Heart right ventricle (tissue), 16 donors: ENCODE measurements around the gene BAHD1. TPM values are rescaled to one million over a fixed set of nuclear protein-coding genes. Genes with fewer than 3 reads are reported as not detected.

ENCODE experiments used
- ATAC-seq, 8 donors: fragments of 200-7000 bp; cut with Tn5 transposase; one replicate each; pipeline ENCODE4 v1.9.1; 2020; ENCODE audit warnings: mild to moderate bottlenecking in 8 of 8, moderate library complexity in 8 of 8, moderate number of reproducible peaks in 1 of 8
- DNase-seq, 2 donors: peaks; one replicate each; pipeline ENCODE4 v3.0.0-alpha.2; 2020
- H3K27ac ChIP-seq, 10 donors: fragments of 200-600 bp; sonication (generic) in 2 of 10; one replicate each; pipeline versions ENCODE4 v1.5.0 to v1.8.0; 2020 to 2022; ENCODE audit warnings: mild to moderate bottlenecking in 3 of 10
- H3K27me3 ChIP-seq, 7 donors: fragments of 200-600 bp; one replicate each; pipeline ENCODE4 v1.8.0; 2021 to 2022; ENCODE audit warnings: mild to moderate bottlenecking in 2 of 7
- H3K36me3 ChIP-seq, 9 donors: fragments of 200-600 bp; sonication (generic) in 1 of 9; one replicate each; pipeline versions ENCODE4 v1.5.0 to v1.8.0; 2020 to 2022; ENCODE audit warnings: mild to moderate bottlenecking in 2 of 9
- H3K4me1 ChIP-seq, 9 donors: fragments of 200-600 bp; sonication (generic) in 1 of 9; one replicate each; pipeline versions ENCODE4 v1.5.0 to v1.8.0; 2020 to 2022; ENCODE audit warnings: mild to moderate bottlenecking in 4 of 9
- H3K4me3 ChIP-seq, 10 donors: fragments of 200-600 bp; sonication (generic) in 2 of 10; one replicate each; pipeline versions ENCODE4 v1.5.0 to v1.8.0; 2020 to 2022; ENCODE audit warnings: mild to moderate bottlenecking in 7 of 10, moderate library complexity in 2 of 10
- H3K9me3 ChIP-seq, 11 donors: fragments of 200-600 bp in 10 of 11; sonication (generic) in 2 of 11; one replicate each; pipeline versions ENCODE4 v1.5.0 to v1.8.0; 2013 to 2022; ENCODE audit warnings: mild to moderate bottlenecking in 2 of 11, control low read depth in 1 of 11, moderate library complexity in 1 of 11
- WGBS, 2 donors: extraction: QIAGEN DNeasy Blood & Tissue Kit; methylation state at CpG; one replicate each; pipeline ENCODE4 v1.1.7; 2013; ENCODE audit warnings: inconsistent platforms in 1 of 2; 5-methylcytosine and 5-hydroxymethylcytosine counted together
- intact Hi-C, 10 donors: fragments of 100-400 bp; cut with DNase I; formaldehyde crosslinking; loops; one replicate each; pipeline versions ENCODE4 v1.11.1 to v1.14.2; 2022
- polyA plus RNA-seq, 2 donors: library from polyadenylated mRNA; stranded (reverse); fragments of 200-250 nt; gene quantifications; one replicate each; pipeline ENCODE4 v1.2.3, GENCODE V29; 2013
- total RNA-seq, 10 donors: library from RNA; stranded (reverse); fragmentation: NEBNext Ultra II Directional in 3 of 10; extraction: Animal tissue kit (Norgen Biotek cat#: 25700) in 3 of 10; gene quantifications; one replicate each; pipeline versions ENCODE4 v1.2.1 to v1.2.4, GENCODE V29; 2021 to 2023
- TF ChIP-seq, protein P1 (sequence below), 9 donors: fragments of 200-600 bp; sonication (generic) in 2 of 9; IDR thresholded peaks; one replicate each; pipeline versions ENCODE4 v1.5.0 to v1.8.0; 2021 to 2022; ENCODE audit warnings: antibody characterized with exemption in 9 of 9, mild to moderate bottlenecking in 5 of 9, moderate library complexity in 1 of 9
- donor health status: Arrhythmogenic right ventricular cardiomyopathy.
- donor health status: ischemic (EF 13 %, LVEDD 7.1; RV severe dilation, severe dysfunction).
- donor health status: healthy with polysubstance abuse.
- donor health status: DM: no; HTN: yes; CAD: no.
- donor health status: DM: no; HTN: no; CAD: no.
- donor health status: ischemic (EF 25% LVEDD 6.9; RV normal size, moderate dysfunction).
- donor health status: ischemic (EF 25% LVEDD 5.7; RV mildly dilated, moderate dysfunction).
- donor health status: healthy.
- donor health status: DM: yes; HTN: yes; CAD: no.
- donor health status: Ischemic cardiomyopathy.
- donor health status: ischemic (EF 35%, LVEDD 5.7; RV mildly dilated, moderate dysfunction).
- donor health status: nonischemic (EF 11% LVEDD 7.7; RV severe dilation, severe dysfunction).
- donor health status: DM: yes; HTN: yes; CAD: no.
- donor health status: PGD.
- donor health status: ischemic (EF 29% LVEDD 5.4; RV normal size, mild dysfunction).
- donor health status: nonischemic (EF 23%, LVEDD 6.1; RV moderate dilation, normal function).

BAHD1 gene
- total and polyA plus RNA-seq, 12 donors, result 8.9 to 17.8 (median 15.8) TPM

DNA sequence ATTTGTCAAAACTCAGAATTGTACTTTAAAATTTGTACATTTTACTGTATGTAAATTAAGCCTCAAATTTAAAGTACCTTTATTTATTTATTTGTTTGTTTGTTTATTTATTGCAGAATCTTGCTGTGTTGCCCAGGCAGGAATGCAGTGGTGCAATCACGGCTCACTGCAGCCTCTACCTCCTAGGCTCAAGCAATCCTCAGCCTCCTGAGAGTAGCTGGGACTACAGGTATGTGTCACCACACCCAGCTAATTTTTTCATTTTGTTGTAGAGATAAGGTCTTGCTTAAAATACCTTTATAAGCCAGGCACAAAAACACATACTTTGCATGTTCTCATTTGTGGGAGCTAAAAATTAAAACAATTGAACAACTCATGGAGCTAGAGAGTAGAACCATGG lies 67.5 kb downstream of the BAHD1 start:
- no peaks in the 10 kb centered on the region for H3K9me3 ChIP-seq

DNA sequence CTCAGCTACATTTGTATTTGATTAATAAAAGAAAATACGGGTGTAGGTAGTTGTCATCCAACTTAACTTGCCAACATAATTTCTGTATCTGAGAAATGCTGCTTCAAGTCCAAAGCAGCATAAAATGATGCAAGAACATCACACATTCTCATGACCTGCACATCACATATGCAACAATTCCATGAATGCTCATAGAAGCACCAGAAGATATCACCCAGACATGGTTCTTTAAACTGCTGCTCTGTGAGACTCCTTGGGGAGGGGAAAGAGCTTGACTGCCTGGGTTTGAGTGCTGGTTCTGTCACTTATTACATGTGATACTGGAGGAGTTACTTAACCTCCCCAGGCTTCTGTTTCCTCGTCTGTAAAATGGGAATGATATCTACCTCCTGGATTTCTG lies 69.4 kb downstream of the BAHD1 start:
- H3K4me3 ChIP-seq, result no peak overlapping the region
- H3K27me3 ChIP-seq, result peaks cover 0 to 65% (median 0%) of the 10 kb centered on the region in 7 donors
- ATAC-seq, result no peak
- 86 to 91% methylated on average over 2 of the region's 2 CpGs for WGBS, 2 donors
- no peak overlapping the region for H3K27ac ChIP-seq
- no peaks in the 10 kb centered on the region for H3K9me3 ChIP-seq
- TF ChIP-seq, protein P1, sequence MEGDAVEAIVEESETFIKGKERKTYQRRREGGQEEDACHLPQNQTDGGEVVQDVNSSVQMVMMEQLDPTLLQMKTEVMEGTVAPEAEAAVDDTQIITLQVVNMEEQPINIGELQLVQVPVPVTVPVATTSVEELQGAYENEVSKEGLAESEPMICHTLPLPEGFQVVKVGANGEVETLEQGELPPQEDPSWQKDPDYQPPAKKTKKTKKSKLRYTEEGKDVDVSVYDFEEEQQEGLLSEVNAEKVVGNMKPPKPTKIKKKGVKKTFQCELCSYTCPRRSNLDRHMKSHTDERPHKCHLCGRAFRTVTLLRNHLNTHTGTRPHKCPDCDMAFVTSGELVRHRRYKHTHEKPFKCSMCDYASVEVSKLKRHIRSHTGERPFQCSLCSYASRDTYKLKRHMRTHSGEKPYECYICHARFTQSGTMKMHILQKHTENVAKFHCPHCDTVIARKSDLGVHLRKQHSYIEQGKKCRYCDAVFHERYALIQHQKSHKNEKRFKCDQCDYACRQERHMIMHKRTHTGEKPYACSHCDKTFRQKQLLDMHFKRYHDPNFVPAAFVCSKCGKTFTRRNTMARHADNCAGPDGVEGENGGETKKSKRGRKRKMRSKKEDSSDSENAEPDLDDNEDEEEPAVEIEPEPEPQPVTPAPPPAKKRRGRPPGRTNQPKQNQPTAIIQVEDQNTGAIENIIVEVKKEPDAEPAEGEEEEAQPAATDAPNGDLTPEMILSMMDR (IDR thresholded peaks at IDR 0.05), result no peak
- H3K4me1 ChIP-seq, result peaks cover 0 to 30% (median 20%) of the 10 kb centered on the region in 9 donors
- DNase-seq, result no peak
- H3K36me3 ChIP-seq, result no peaks in the 10 kb centered on the region
- intact Hi-C loops, result loop anchor here in 4 of 10 donors (5.0 to 10.0 kb wide), 4 partner anchors 52 to 185 kb away; partner anchors contain the start of genes KNL1 (in 1 of the 4) and RAD51 (in 1 of the 4)

More for the DNA sequence above, 67.5 kb downstream of the BAHD1 start:
- Histone ChIP-seq H3K36me3 (no peaks in the 10 kb centered on the region), H3K4me1 (peaks cover 0 to 30% (median 20%) of the 10 kb centered on the region in 9 donors), H3K27ac (no peak overlapping the region), H3K4me3 (no peak overlapping the region), H3K27me3 (peaks cover 0 to 69% (median 0%) of the 10 kb centered on the region in 7 donors)
- intact Hi-C loops, result loop anchor here in 6 of 10 donors (5.0 to 10.0 kb wide), 4 partner anchors 53 to 66 kb away; partner anchors contain the start of gene BAHD1 (in 3 of the 6)
- ATAC-seq, result no peak
- no peak for DNase-seq
- TF ChIP-seq, protein P1 (IDR thresholded peaks at IDR 0.05), result no peak
- 95 to 97% methylated on average over 1 of the region's 1 CpG for WGBS, 2 donors

DNA sequence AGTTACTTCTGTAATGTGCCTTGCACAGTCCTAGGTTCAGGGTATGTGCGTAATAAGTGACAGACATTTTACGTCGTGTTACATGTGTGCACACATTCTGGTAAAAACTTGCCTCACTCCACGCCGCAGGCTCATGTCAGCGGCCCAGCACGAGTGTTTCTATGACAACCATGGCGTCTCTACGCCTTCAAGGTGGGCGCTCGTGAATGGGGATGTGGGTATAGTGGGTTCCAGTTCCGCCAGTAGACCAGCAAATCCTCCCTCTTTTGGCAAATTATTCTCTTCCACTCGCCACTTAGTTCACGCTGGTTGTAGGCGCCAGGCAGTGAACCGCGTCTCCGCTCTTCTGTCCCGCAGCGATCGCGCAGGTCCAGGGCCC lies 70.3 kb downstream of the BAHD1 start:
- 29 to 31% methylated on average over 22 of the region's 22 CpGs for WGBS, 2 donors
- DNase-seq (no peak), ATAC-seq (peak in 3 of 8 donors; percentile 6 to 26 (median 12))
- Histone ChIP-seq H3K27me3 (peaks cover 0 to 65% (median 0%) of the 10 kb centered on the region in 7 donors), H3K4me1 (peaks cover 0 to 30% (median 20%) of the 10 kb centered on the region in 9 donors), H3K36me3 (no peaks in the 10 kb centered on the region), H3K9me3 (no peaks in the 10 kb centered on the region), H3K27ac (peak overlapping the region in 9 of 10 donors; percentile 15 to 71 (median 64)), H3K4me3 (peak overlapping the region; percentile 32 to 78 (median 62))
- intact Hi-C loops, result loop anchor here in 4 of 10 donors (5.0 to 10.0 kb wide), 4 partner anchors 51 to 184 kb away; partner anchors contain the start of genes KNL1 (in 1 of the 4) and RAD51 (in 1 of the 4)
- TF ChIP-seq, protein P1 (IDR thresholded peaks at IDR 0.05), result no peak

DNA sequence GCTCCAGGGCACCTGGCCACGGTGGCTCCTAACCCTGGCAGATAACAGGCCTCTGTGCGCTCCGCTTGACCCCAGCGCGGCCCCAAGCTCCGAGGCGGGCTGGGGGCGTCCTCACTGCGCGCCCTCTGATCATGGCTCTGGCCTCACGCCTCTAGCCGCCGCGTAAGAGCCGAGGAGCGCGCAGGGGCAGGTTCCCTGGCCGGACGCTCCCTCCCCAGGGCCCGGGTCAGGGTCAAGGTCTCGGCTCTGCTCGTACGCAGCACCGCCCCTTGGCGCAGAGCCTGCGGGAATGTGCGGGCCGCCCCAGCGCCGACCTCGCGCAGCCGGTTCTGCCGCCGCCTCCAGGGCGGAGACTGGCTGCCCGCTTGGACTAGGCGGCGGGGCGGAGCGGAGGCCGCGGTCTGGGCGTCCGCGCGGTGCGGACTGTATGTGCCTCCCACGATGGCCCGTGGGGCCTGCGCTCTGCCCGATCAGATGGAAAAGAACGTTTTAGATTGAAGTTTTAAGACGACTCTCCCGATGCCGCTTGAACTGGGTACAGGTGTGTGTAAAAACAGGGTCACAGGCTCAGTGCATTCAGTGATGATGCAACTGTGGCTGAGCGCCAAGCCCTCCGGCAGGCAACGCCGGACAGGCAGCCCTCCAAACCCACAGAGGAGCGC lies 70.8 kb downstream of the BAHD1 start:
- Histone ChIP-seq H3K36me3 (no peaks in the 10 kb centered on the region), H3K27me3 (peaks cover 0 to 61% (median 0%) of the 10 kb centered on the region in 7 donors), H3K4me1 (peaks cover 0 to 28% (median 19%) of the 10 kb centered on the region in 9 donors), H3K9me3 (no peaks in the 10 kb centered on the region), H3K27ac (peak overlapping the region in 9 of 10 donors; percentile 15 to 71 (median 64)), H3K4me3 (peak overlapping the region; percentile 32 to 78 (median 62))
- DNase-seq, result peak; percentile 73 to 89
- TF ChIP-seq, protein P1 (IDR thresholded peaks at IDR 0.05), result peak in 1 of 9 donors; percentile 14
- peak; percentile 81 to 91 (median 86) for ATAC-seq
- WGBS, 2 donors, result 2% methylated on average over 61 of the region's 61 CpGs
- intact Hi-C loops, result loop anchor here in 4 of 10 donors (5.0 to 10.0 kb wide), 4 partner anchors 51 to 183 kb away; partner anchors contain the start of genes KNL1 (in 1 of the 4) and RAD51 (in 1 of the 4)
